Measurements from ENCODE around the gene HNRNPR.
A peak's percentile ranks its signal among the peaks of the same experiment; 100 is the strongest.

Gene HNRNPR

GRCh38 chr1:23304140-23304620 is 39.9 kb downstream of the HNRNPR start:
- H3K36me3 ChIP-seq (ENCODE audit: control insufficient read depth in 2 of 2, insufficient read depth in 1 of 2, low read length in 2 of 2), result peaks cover 68 to 87% of the 10 kb centered on the region in 2 experiments
- no peaks in the 10 kb centered on the region for H3K9me3 ChIP-seq (ENCODE audit: control insufficient read depth, insufficient read depth, low read depth, low read length)
- no peak for TF ChIP-seq ZNF610 (tag by site-specific recombination; IDR thresholded peaks at IDR 0.05; ENCODE audit: borderline replicate concordance)
- TF ChIP-seq SCRT2 (tag by site-specific recombination; IDR thresholded peaks at IDR 0.05), result peak; percentile 89
- peak; percentile 75 for TF ChIP-seq SCRT1 (tag by site-specific recombination; IDR thresholded peaks at IDR 0.05; ENCODE audit: borderline replicate concordance)
- H3K4me1 ChIP-seq (ENCODE audit: control insufficient read depth, insufficient read depth, low read length), result no peaks in the 10 kb centered on the region
- CTCF ChIA-PET, result interaction anchor here (0.6 kb wide), 1 partner anchor 10 kb away, joined by 3 read pairs; no protein-coding TSS in a partner anchor
- H3K4me3 ChIP-seq (ENCODE audit: low read depth, low read length), result no peak overlapping the region
- H3K27ac ChIP-seq (ENCODE audit: extremely low read depth, low read depth, low read length), result no peak overlapping the region
- POLR2A ChIA-PET, result no interaction called here

GRCh38 chr1:23303524-23303923 is 40.6 kb downstream of the HNRNPR start:
- H3K4me1 ChIP-seq (ENCODE audit: control insufficient read depth, insufficient read depth, low read length), result no peaks in the 10 kb centered on the region
- H3K9me3 ChIP-seq (ENCODE audit: control insufficient read depth, insufficient read depth, low read depth, low read length), result no peaks in the 10 kb centered on the region
- TF ChIP-seq ZNF140 (tag by site-specific recombination; IDR thresholded peaks at IDR 0.05) (no peak), ZBTB44 (tag by site-specific recombination; IDR thresholded peaks at IDR 0.05) (no peak), ZNF274 (IDR thresholded peaks at IDR 0.05; ENCODE audit: low read length) (no peak), ZNF274 (tag by site-specific recombination; IDR thresholded peaks at IDR 0.05; ENCODE audit: borderline replicate concordance) (no peak), KLF16 (tag by site-specific recombination; IDR thresholded peaks at IDR 0.05) (no peak), ZIC2 (tag by site-specific recombination; IDR thresholded peaks at IDR 0.05) (no peak), SCRT1 (tag by site-specific recombination; IDR thresholded peaks at IDR 0.05; ENCODE audit: borderline replicate concordance) (no peak), ZNF530 (tag by site-specific recombination; IDR thresholded peaks at IDR 0.05; ENCODE audit: low read depth) (no peak), ZNF169 (tag by site-specific recombination; IDR thresholded peaks at IDR 0.05) (no peak), ZNF280D (tag by site-specific recombination; IDR thresholded peaks at IDR 0.05) (no peak)
- no peak overlapping the region for H3K4me3 ChIP-seq (ENCODE audit: low read depth, low read length)
- H3K36me3 ChIP-seq (ENCODE audit: control insufficient read depth in 2 of 2, insufficient read depth in 1 of 2, low read length in 2 of 2), result peaks cover 74 to 87% of the 10 kb centered on the region in 2 experiments
- POLR2A ChIA-PET, result no interaction called here
- H3K27ac ChIP-seq (ENCODE audit: extremely low read depth, low read depth, low read length), result no peak overlapping the region
- CTCF ChIA-PET, result interaction anchor here (1.5 to 2.2 kb wide), 2 partner anchors 100 to 194 kb away, joined by 5 to 9 read pairs; no protein-coding TSS in a partner anchor

- Histone ChIP-seq H3K9me3 (ENCODE audit: control insufficient read depth, insufficient read depth, low read depth, low read length) (no peaks in the 10 kb centered on the region), H3K36me3 (ENCODE audit: control insufficient read depth in 2 of 2, insufficient read depth in 1 of 2, low read length in 2 of 2) (peaks cover 48 to 80% of the 10 kb centered on the region in 2 experiments), H3K4me3 (ENCODE audit: low read depth, low read length) (no peak overlapping the region), H3K27ac (ENCODE audit: extremely low read depth, low read depth, low read length) (no peak overlapping the region), H3K4me1 (ENCODE audit: control insufficient read depth, insufficient read depth, low read length) (no peaks in the 10 kb centered on the region)
- ChIA-PET CTCF (no interaction called here), POLR2A (interaction anchor here (2.1 kb wide), 1 partner anchor 47 kb away, joined by 6 read pairs; the partner anchor contains the start of gene HNRNPR)
- TF ChIP-seq ZNF148 (tag by site-specific recombination; IDR thresholded peaks at IDR 0.05; ENCODE audit: borderline replicate concordance) (no peak), ZBTB8A (tag by site-specific recombination; IDR thresholded peaks at IDR 0.05) (no peak), ZNF175 (tag by site-specific recombination; IDR thresholded peaks at IDR 0.05) (no peak), ZNF660 (tag by site-specific recombination; IDR thresholded peaks at IDR 0.05) (no peak), SCRT2 (tag by site-specific recombination; IDR thresholded peaks at IDR 0.05) (no peak), ZNF2 (tag by site-specific recombination; IDR thresholded peaks at IDR 0.05) (no peak), ZNF623 (tag by site-specific recombination; IDR thresholded peaks at IDR 0.05) (no peak), PRDM4 (tag by site-specific recombination; IDR thresholded peaks at IDR 0.05) (no peak), ZNF449 (tag by site-specific recombination; IDR thresholded peaks at IDR 0.05) (no peak)
Measured at GRCh38 chr1:23296931-23297330, 47.2 kb downstream of the HNRNPR start.
